Progenitor cell of endocrine pancreas (in vitro differentiated cells): ENCODE data around the gene PCDH15. TPM values are rescaled to one million over a fixed set of nuclear protein-coding genes. Genes with fewer than 3 reads are reported as not detected.

Experiments used
- DNase-seq: peaks from one replicate; pipeline ENCODE4 v3.0.0; 2021; ENCODE audit warnings: low spot score; ENCODE audit not compliant: unreplicated experiment
- H3K27ac Mint-ChIP-seq: 2 replicates; pipeline ENCODE4 v1.8.0; 2021; ENCODE audit warnings: mild to moderate bottlenecking, moderate library complexity, mixed read lengths
- H3K27me3 Mint-ChIP-seq: 2 replicates; pipeline ENCODE4 v1.8.0; 2021; ENCODE audit warnings: mixed read lengths
- H3K36me3 Mint-ChIP-seq: 2 replicates; pipeline ENCODE4 v1.8.0; 2022; ENCODE audit warnings: mixed read lengths; ENCODE audit not compliant: insufficient read depth
- H3K4me1 Mint-ChIP-seq: 2 replicates; pipeline ENCODE4 v1.8.0; 2021; ENCODE audit warnings: low read depth, mixed read lengths
- H3K4me3 Mint-ChIP-seq: 2 replicates; pipeline ENCODE4 v1.8.0; 2021; ENCODE audit warnings: low read depth, mild to moderate bottlenecking, moderate library complexity, mixed read lengths
- H3K9me3 Mint-ChIP-seq: 2 replicates; pipeline ENCODE4 v1.8.0; 2021; ENCODE audit warnings: low read depth, mixed read lengths
- CTCF ChIP-seq: fragments of 200-600 bp; sonication (generic); IDR thresholded peaks from one replicate; pipeline ENCODE4 v1.5.0; 2021; ENCODE audit warnings: antibody characterized with exemption, mild to moderate bottlenecking; ENCODE audit not compliant: unreplicated experiment
- microRNA-seq: library from miRNA; unstranded; fragments of <30 nt; microRNA quantifications from one replicate; pipeline ENCODE4 v1.1.0, GENCODE V29; 2020; ENCODE audit warnings: borderline number of aligned reads; ENCODE audit not compliant: unreplicated experiment
- total RNA-seq: library from RNA; stranded (reverse); gene quantifications from 2 replicates; pipeline ENCODE4 v1.2.1, GENCODE V29; 2021

Gene PCDH15
- total RNA-seq, 1 donor from 2014 or later: 0.14 TPM

GRCh38 chr10:53771701-53772100 lies 1029.3 kb downstream of the PCDH15 start:
- Mint-ChIP-seq H3K27ac (no peak overlapping the region), H3K27me3 (no peaks in the 10 kb centered on the region), H3K36me3 (no peaks in the 10 kb centered on the region), H3K4me3 (no peak overlapping the region), H3K9me3 (no peaks in the 10 kb centered on the region), H3K4me1 (peaks cover 6% of the 10 kb centered on the region)
- TF ChIP-seq CTCF: no peak
- DNase-seq: no peak

DNA sequence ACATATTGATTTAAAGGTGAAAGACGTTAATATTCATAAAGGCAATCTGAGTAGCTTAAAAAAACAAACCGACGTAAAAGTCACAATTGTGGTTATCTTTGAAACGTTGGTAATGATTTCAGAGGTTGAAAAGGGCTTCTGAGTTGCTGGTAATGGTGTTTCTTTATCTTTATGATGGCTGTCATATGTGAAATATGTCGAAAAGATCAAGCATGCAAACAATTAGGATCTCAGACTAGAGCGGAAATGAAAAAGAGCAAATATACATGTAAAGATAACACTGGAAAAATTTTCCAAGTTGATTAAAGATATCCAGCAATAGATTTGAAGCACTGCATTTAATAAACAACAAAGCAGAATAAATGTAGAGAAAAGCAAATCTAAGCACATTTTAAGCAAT lies 1030.1 kb downstream of the PCDH15 start:
- peaks cover 6% of the 10 kb centered on the region for H3K4me1 Mint-ChIP-seq

GRCh38 chr10:53765311-53765710 lies 1035.7 kb downstream of the PCDH15 start:
- TF ChIP-seq CTCF: no peak
- peaks cover 1% of the 10 kb centered on the region for H3K4me1 Mint-ChIP-seq
- peaks cover 3% of the 10 kb centered on the region for H3K9me3 Mint-ChIP-seq
- DNase-seq: no peak
- H3K36me3 Mint-ChIP-seq: no peaks in the 10 kb centered on the region
- H3K27ac Mint-ChIP-seq: no peak overlapping the region
- H3K4me3 Mint-ChIP-seq: no peak overlapping the region
- H3K27me3 Mint-ChIP-seq: no peaks in the 10 kb centered on the region

More for the DNA sequence above, 1030.1 kb downstream of the PCDH15 start:
- Mint-ChIP-seq H3K9me3 (no peaks in the 10 kb centered on the region), H3K4me3 (no peak overlapping the region), H3K27me3 (no peaks in the 10 kb centered on the region), H3K27ac (no peak overlapping the region), H3K36me3 (no peaks in the 10 kb centered on the region)
- DNase-seq: no peak
- TF ChIP-seq CTCF: no peak

GRCh38 chr10:53754596-53755250 lies 1046.3 kb downstream of the PCDH15 start:
- Mint-ChIP-seq H3K4me3 (peak overlapping the region; percentile 64), H3K36me3 (no peaks in the 10 kb centered on the region), H3K4me1 (no peaks in the 10 kb centered on the region), H3K27me3 (no peaks in the 10 kb centered on the region), H3K9me3 (no peaks in the 10 kb centered on the region), H3K27ac (no peak overlapping the region)
- DNase-seq: no peak
- no peak for TF ChIP-seq CTCF

Small RNAs within 50 kb of the gene (microRNA-seq; reads per million reads assigned to microRNA genes)
- not detected for gene MIR548F1
